Gastroesophageal sphincter (tissue), 2 donors: ENCODE results near the gene RRP12.

Experiments
- EP300 ChIP-seq: sonication (generic); formaldehyde crosslinking; IDR thresholded peaks from one replicate; pipeline ENCODE4 v1.6.1; 2017; ENCODE audit warnings: antibody characterized with exemption, mild to moderate bottlenecking
- POLR2A ChIP-seq, 2 donors: fragments of 450-650 bp; IDR thresholded peaks; one replicate each; pipeline ENCODE4 v1.6.1; 2017; ENCODE audit warnings: antibody characterized with exemption in 2 of 2, mild to moderate bottlenecking in 2 of 2, moderate library complexity in 1 of 2

GRCh38 chr10:97385565-97385964 lies 15.6 kb downstream of the RRP12 start:
- no peak for TF ChIP-seq EP300
- TF ChIP-seq POLR2A (IDR thresholded peaks at IDR 0.05): no peak
